Stomach (tissue), 9 donors: ENCODE results near the gene CACNA1H. TPM values are rescaled to one million over a fixed set of nuclear protein-coding genes. Genes with fewer than 3 reads are reported as not detected.

Experiments used
- DNase-seq, 2 donors: peaks; one replicate each; pipeline versions ENCODE4 v3.0.0 to v3.0.0-alpha.2; 2013 to 2019
- H3K27ac ChIP-seq, 5 donors: fragments of 200-600 bp in 4 of 5; sonication (generic) in 4 of 5; one replicate each; pipeline ENCODE4 v1.5.1; 2013 to 2019; ENCODE audit warnings: mild to moderate bottlenecking in 1 of 5, moderate library complexity in 1 of 5
- H3K27me3 ChIP-seq, 3 donors: fragments of 200-600 bp; sonication (generic); one replicate each; pipeline ENCODE4 v1.5.1; 2017 to 2019; ENCODE audit warnings: mixed run types in 1 of 3
- H3K36me3 ChIP-seq, 4 donors: fragments of 200-600 bp; sonication (generic); 1 replicate in 3 of 4; 2 replicates in 1 of 4; pipeline ENCODE4 v1.5.1; 2016 to 2019
- H3K4me1 ChIP-seq, 4 donors: fragments of 200-600 bp; sonication (generic); one replicate each; pipeline ENCODE4 v1.5.1; 2016 to 2019
- H3K4me3 ChIP-seq, 4 donors: fragments of 200-600 bp; sonication (generic) in 3 of 4; one replicate each; pipeline ENCODE4 v1.5.1; 2016 to 2019; ENCODE audit warnings: mild to moderate bottlenecking in 1 of 4
- H3K9me3 ChIP-seq, 4 donors: fragments of 200-600 bp; sonication (generic); one replicate each; pipeline ENCODE4 v1.5.1; 2016 to 2019
- CTCF ChIP-seq, 7 experiments: fragments of 450-650 bp in 4 of 7; fragments of 200-600 bp in 3 of 7; sonication (generic) in 3 of 7; IDR thresholded peaks; one replicate each; pipeline ENCODE4 v1.5.1; 2016 to 2019; ENCODE audit warnings: antibody characterized with exemption in 7 of 7, control low read depth in 2 of 7, mild to moderate bottlenecking in 1 of 7
- EP300 ChIP-seq: sonication (generic); formaldehyde crosslinking; IDR thresholded peaks from one replicate; pipeline ENCODE4 v1.6.1; 2017; ENCODE audit warnings: antibody characterized with exemption
- POLR2A ChIP-seq, 4 donors: fragments of 450-650 bp; IDR thresholded peaks; one replicate each; pipeline ENCODE4 v1.6.1; 2016; ENCODE audit warnings: antibody characterized with exemption in 4 of 4, control low read depth in 2 of 4, mild to moderate bottlenecking in 1 of 4, moderate library complexity in 1 of 4
- POLR2AphosphoS5 ChIP-seq, 3 donors: sonication (generic); formaldehyde crosslinking; IDR thresholded peaks; one replicate each; pipeline ENCODE4 v1.6.1; 2016; ENCODE audit warnings: antibody characterized with exemption in 3 of 3
- WGBS, 5 donors: extraction: QIAGEN DNeasy Blood & Tissue Kit in 3 of 5; methylation state at CpG; one replicate each; pipeline versions ENCODE4 v1.1.5 to v1.1.7; 2013 to 2018; 5-methylcytosine and 5-hydroxymethylcytosine counted together
- intact Hi-C: fragments of 100-400 bp; cut with DNase I; formaldehyde crosslinking; loops from one replicate; pipeline ENCODE4 v1.15.1; 2023; ENCODE audit warnings: low total_unique reads
- polyA plus RNA-seq, 3 donors: library from polyadenylated mRNA; stranded (reverse); fragments of 200-250 nt; gene quantifications; one replicate each; pipeline ENCODE4 v1.2.3, GENCODE V29; 2013
- total RNA-seq, 5 donors: library from RNA; depleted of rRNA; stranded (reverse); fragments of >200 nt; gene quantifications; one replicate each; pipeline versions ENCODE4 v1.1.0 to v1.2.3, GENCODE V29; 2014 to 2016
- donor health status: healthy with polysubstance abuse.
- donor health status: Bipolar disorder and iron deficiency.
- donor health status: healthy.

The CACNA1H gene
- total and polyA plus RNA-seq, 8 donors, result 1.5 to 49.6 (median 19.6) TPM

- no peaks in the 10 kb centered on the region for H3K9me3 ChIP-seq
- peaks cover 21 to 98% (median 73%) of the 10 kb centered on the region in 4 donors for H3K36me3 ChIP-seq
- DNase-seq, result no peak
- 66 to 78% (median 72%) methylated on average over 6 to 9 of the region's 9 CpGs for WGBS, 5 donors
- no peak overlapping the region for H3K4me3 ChIP-seq
- H3K27me3 ChIP-seq, result peaks cover 0 to 14% (median 6%) of the 10 kb centered on the region in 3 donors
- intact Hi-C loops, result no loop called here
- H3K27ac ChIP-seq, result no peak overlapping the region
- H3K4me1 ChIP-seq, result no peaks in the 10 kb centered on the region
- TF ChIP-seq POLR2A (IDR thresholded peaks at IDR 0.05) (no peak), EP300 (no peak), CTCF (IDR thresholded peaks at IDR 0.05) (no peak), POLR2AphosphoS5 (IDR thresholded peaks at IDR 0.05) (no peak)
Measured at GRCh38 chr16:1206326-1206725, 53.4 kb downstream of the CACNA1H start.

- H3K9me3 ChIP-seq, result no peaks in the 10 kb centered on the region
- DNase-seq, result no peak
- no peak overlapping the region for H3K4me3 ChIP-seq
- TF ChIP-seq EP300, result no peak
- no peak for TF ChIP-seq CTCF (IDR thresholded peaks at IDR 0.05)
- no peak for TF ChIP-seq POLR2AphosphoS5 (IDR thresholded peaks at IDR 0.05)
- no peak for TF ChIP-seq POLR2A (IDR thresholded peaks at IDR 0.05)
- H3K36me3 ChIP-seq, result peaks cover 20 to 98% (median 73%) of the 10 kb centered on the region in 4 donors
- peaks cover 0 to 14% (median 6%) of the 10 kb centered on the region in 3 donors for H3K27me3 ChIP-seq
- H3K27ac ChIP-seq, result no peak overlapping the region
- intact Hi-C loops, result no loop called here
- no peaks in the 10 kb centered on the region for H3K4me1 ChIP-seq
- 75 to 84% (median 81%) methylated on average over 8 to 16 of the region's 16 CpGs for whole genome bisulfite sequencing, 5 donors
Measured at GRCh38 chr16:1206786-1207185, 53.9 kb downstream of the CACNA1H start.

GRCh38 chr16:1208239-1208830 lies 55.4 kb downstream of the CACNA1H start:
- no peak for DNase-seq
- no peak for TF ChIP-seq POLR2AphosphoS5 (IDR thresholded peaks at IDR 0.05)
- no peak for TF ChIP-seq CTCF (IDR thresholded peaks at IDR 0.05)
- TF ChIP-seq EP300, result no peak
- TF ChIP-seq POLR2A (IDR thresholded peaks at IDR 0.05), result no peak
- 81 to 89% (median 86%) methylated on average over 17 to 22 of the region's 22 CpGs for WGBS, 5 donors
- intact Hi-C loops, result no loop called here
- Histone ChIP-seq H3K36me3 (peaks cover 15 to 98% (median 76%) of the 10 kb centered on the region in 4 donors), H3K27me3 (peaks cover 0 to 14% (median 6%) of the 10 kb centered on the region in 3 donors), H3K4me3 (no peak overlapping the region), H3K4me1 (no peaks in the 10 kb centered on the region), H3K27ac (no peak overlapping the region), H3K9me3 (no peaks in the 10 kb centered on the region)

- intact Hi-C loops, result no loop called here
Measured at GRCh38 chr16:1209081-1209480, 56.2 kb downstream of the CACNA1H start.

GRCh38 chr16:1210461-1210860 lies 57.6 kb downstream of the CACNA1H start:
- H3K9me3 ChIP-seq, result no peaks in the 10 kb centered on the region
- 86 to 90% (median 89%) methylated on average over 18 to 23 of the region's 23 CpGs for WGBS, 5 donors
- peaks cover 15 to 100% (median 87%) of the 10 kb centered on the region in 4 donors for H3K36me3 ChIP-seq
- peaks cover 0 to 6% (median 4%) of the 10 kb centered on the region in 3 donors for H3K27me3 ChIP-seq
- DNase-seq, result no peak
- no peak overlapping the region for H3K4me3 ChIP-seq
- H3K4me1 ChIP-seq, result no peaks in the 10 kb centered on the region
- TF ChIP-seq POLR2A (IDR thresholded peaks at IDR 0.05), result no peak
- TF ChIP-seq EP300, result no peak
- no peak for TF ChIP-seq CTCF (IDR thresholded peaks at IDR 0.05)
- TF ChIP-seq POLR2AphosphoS5 (IDR thresholded peaks at IDR 0.05), result no peak
- H3K27ac ChIP-seq, result no peak overlapping the region
- intact Hi-C loops, result no loop called here

More at GRCh38 chr16:1209081-1209480, 56.2 kb downstream of the CACNA1H start:
- no peak for TF ChIP-seq POLR2A (IDR thresholded peaks at IDR 0.05)
- Histone ChIP-seq H3K27me3 (peaks cover 0 to 14% (median 6%) of the 10 kb centered on the region in 3 donors), H3K4me1 (no peaks in the 10 kb centered on the region), H3K27ac (no peak overlapping the region), H3K9me3 (no peaks in the 10 kb centered on the region), H3K36me3 (peaks cover 15 to 98% (median 79%) of the 10 kb centered on the region in 4 donors), H3K4me3 (no peak overlapping the region)
- no peak for DNase-seq
- 88 to 96% (median 95%) methylated on average over 21 to 43 of the region's 43 CpGs for WGBS, 5 donors
